Measurements from ENCODE around the gene SELENOP.
"Not testable (repeated sequence)": the region's sequence is repeated elsewhere in the genome, so short reads cannot be mapped to it uniquely, and the experiment has no call there.

SELENOP gene

GRCh38 chr5:42826757-42827515, 15.2 kb upstream of the SELENOP start:
- no peak for DNase-seq

- DNase-seq, result no peak
These were observed 13.9 kb upstream of the SELENOP start for GRCh38 chr5:42825422-42826148.

- DNase-seq, result no peak
These were observed 12.8 kb upstream of the SELENOP start for GRCh38 chr5:42824347-42824976.

- DNase-seq, result no peak
These were observed 10.9 kb upstream of the SELENOP start for GRCh38 chr5:42822548-42822947.

- no peak for DNase-seq
These were observed 8.1 kb upstream of the SELENOP start for GRCh38 chr5:42819745-42820144.

GRCh38 chr5:42816546-42816945, 4.9 kb upstream of the SELENOP start:
- not testable (repeated sequence) for DNase-seq

- DNase-seq, result no peak
These were observed 1.8 kb upstream of the SELENOP start for GRCh38 chr5:42813533-42813932.

GRCh38 chr5:42812620-42813019, 928 bp upstream of the SELENOP start:
- DNase-seq, result no peak

GRCh38 chr5:42810834-42811590, 680 bp downstream of the SELENOP start:
- DNase-seq, result no peak

- no peak for DNase-seq
These were observed 2.6 kb downstream of the SELENOP start for GRCh38 chr5:42808888-42809611.

- DNase-seq, result no peak
These were observed 3.8 kb downstream of the SELENOP start for GRCh38 chr5:42807722-42808447.

GRCh38 chr5:42806701-42807262, 4.9 kb downstream of the SELENOP start:
- no peak for DNase-seq

GRCh38 chr5:42806004-42806700, 5.5 kb downstream of the SELENOP start:
- DNase-seq, result no peak

- DNase-seq, result no peak
These were observed 6.9 kb downstream of the SELENOP start for GRCh38 chr5:42804717-42805339.

GRCh38 chr5:42801516-42802166, 10.1 kb downstream of the SELENOP start:
- DNase-seq, result no peak

- DNase-seq, result no peak
These were observed 10.9 kb downstream of the SELENOP start for GRCh38 chr5:42800748-42801330.

- DNase-seq, result no peak
These were observed 12.0 kb downstream of the SELENOP start for GRCh38 chr5:42799668-42800114.

GRCh38 chr5:42799241-42799608, 12.5 kb downstream of the SELENOP start:
- DNase-seq, result no peak
